SH-SY5Y (cell line): ENCODE results near the gene BRMS1L.

Experiments
- GATA2 ChIP-seq: IDR thresholded peaks from 2 replicates; pipeline ENCODE4 v1.6.1; 2011; ENCODE audit warnings: mild to moderate bottlenecking, low read depth, low read length
- GATA3 ChIP-seq: IDR thresholded peaks from 2 replicates; pipeline ENCODE4 v1.6.1; 2011; ENCODE audit warnings: low read depth, mild to moderate bottlenecking, low read length, moderate library complexity

BRMS1L gene

DNA sequence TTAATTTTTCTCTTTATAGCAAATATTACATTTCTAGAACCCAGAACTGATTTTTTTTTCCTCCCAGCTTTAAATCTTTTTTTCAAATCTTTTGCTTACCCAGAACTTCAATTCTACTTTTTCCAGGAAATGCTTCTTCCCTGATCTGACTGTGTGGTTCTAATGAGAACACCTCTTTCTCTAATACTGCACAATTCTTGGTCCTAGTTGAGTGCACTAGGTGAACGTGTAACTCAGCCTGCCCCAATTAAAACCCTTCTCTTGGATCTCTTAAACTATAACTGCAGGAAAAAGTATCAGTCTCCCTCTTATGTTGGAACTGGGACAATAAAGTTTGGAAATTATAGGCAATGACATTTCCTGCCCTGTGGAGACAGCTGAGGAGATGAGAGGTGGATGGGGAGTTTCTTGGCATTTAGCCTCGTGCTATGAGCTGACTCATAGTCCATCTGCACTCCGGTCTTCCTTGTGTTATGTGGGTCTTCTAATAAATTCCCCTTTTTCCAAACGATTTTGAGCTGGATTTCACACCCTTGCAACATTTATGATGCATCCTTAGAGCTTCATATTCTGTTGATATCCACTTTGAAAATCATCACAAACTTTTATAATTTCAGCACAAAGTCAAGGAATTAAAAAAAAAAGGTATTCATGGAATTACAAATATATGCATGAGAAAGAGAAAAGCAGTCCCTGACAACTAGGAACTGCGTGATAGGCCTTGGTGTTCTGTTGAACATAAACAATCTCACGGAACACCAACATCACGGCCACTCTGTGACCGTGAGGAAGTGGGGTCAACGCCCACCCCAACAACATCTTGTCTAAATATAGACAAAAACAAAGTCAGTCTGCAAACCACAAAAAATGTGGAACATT is 52.4 kb downstream of the BRMS1L start:
- no peak for TF ChIP-seq GATA3
- no peak for TF ChIP-seq GATA2

- TF ChIP-seq GATA3 (no peak), GATA2 (no peak)
Measured at GRCh38 chr14:35879151-35879648, 53.1 kb downstream of the BRMS1L start.

DNA sequence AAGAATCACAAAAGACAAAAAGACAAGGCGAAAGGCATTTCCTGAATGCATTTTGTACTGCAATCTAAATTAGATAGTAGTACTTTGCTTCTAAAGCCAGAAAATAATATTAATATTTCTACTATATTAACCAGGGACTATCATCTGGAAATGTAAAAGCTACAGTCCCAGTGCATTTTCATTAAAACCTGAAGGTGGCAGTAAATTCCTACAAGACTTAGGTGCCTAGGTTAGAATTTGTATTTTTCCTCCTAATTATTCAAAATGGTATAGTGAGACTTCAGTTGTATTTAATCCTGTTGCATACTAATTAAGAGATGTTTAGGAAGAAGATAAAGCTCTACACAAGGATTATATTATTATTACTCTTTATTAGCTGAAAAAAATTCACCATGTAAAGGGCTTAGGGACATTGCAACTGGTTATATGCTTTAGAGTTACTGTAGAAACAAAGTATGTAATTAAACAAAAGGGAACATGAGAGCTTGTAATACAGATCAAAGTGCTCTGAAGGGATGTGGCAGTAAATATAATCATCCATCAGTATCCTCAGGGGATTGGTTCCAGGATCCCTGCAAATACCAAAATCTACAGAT is 53.6 kb downstream of the BRMS1L start:
- TF ChIP-seq GATA3 (no peak), GATA2 (no peak)

GRCh38 chr14:35881280-35881679 is 55.1 kb downstream of the BRMS1L start:
- no peak for TF ChIP-seq GATA2
- TF ChIP-seq GATA3, result no peak

DNA sequence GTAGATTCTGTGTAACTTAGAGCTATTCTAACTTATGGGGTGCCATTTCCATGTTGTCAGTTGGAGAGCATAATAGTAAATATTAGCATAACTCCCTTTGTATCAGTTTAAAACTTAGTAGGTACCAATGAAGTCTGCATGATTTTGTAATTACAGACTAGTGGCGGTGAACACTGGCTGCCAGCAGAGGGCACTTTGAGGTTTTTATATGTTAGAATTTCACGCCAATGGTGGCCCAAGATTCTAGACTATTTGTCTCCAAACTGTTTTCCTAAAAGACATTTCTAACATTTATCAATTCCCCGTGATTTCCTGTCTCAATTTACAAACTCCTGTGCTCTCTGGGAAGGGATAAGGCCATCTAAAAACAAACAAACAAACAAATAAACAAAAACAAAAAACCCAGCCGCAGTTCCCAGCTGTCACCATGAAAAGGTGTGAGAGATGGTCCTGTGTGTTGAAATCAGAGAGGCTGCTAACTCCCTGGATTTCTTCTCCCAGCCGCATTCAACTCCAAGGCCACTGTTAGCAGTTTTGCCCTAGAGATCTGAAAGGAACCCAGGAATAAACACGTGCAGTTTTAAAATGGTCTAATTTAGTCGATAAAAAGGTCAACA is 57.6 kb downstream of the BRMS1L start:
- TF ChIP-seq GATA2 (no peak), GATA3 (no peak)

GRCh38 chr14:35890308-35890707 is 64.2 kb downstream of the BRMS1L start:
- no peak for TF ChIP-seq GATA2
- no peak for TF ChIP-seq GATA3

DNA sequence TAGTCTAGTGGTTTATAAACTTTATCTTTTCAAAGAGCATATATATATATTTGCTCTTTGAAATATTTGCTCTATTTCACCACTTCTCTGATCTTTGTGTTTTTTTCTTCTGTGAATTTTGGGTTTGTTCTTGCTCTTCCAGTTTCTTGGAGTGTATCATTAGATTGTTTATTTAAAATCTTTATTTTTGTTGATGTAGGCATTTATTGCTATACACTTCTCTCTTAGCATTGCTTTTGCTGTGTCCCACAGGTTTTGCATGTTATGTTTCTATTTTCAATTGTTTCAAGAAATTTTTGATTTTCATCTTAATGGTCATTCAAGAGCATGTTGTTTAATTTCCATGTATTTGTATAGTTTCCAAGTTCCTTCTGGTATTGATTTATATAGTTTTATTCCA is 69.1 kb downstream of the BRMS1L start:
- TF ChIP-seq GATA3 (no peak), GATA2 (no peak)

GRCh38 chr14:35897616-35898111 is 71.5 kb downstream of the BRMS1L start:
- no peak for TF ChIP-seq GATA2
- no peak for TF ChIP-seq GATA3

DNA sequence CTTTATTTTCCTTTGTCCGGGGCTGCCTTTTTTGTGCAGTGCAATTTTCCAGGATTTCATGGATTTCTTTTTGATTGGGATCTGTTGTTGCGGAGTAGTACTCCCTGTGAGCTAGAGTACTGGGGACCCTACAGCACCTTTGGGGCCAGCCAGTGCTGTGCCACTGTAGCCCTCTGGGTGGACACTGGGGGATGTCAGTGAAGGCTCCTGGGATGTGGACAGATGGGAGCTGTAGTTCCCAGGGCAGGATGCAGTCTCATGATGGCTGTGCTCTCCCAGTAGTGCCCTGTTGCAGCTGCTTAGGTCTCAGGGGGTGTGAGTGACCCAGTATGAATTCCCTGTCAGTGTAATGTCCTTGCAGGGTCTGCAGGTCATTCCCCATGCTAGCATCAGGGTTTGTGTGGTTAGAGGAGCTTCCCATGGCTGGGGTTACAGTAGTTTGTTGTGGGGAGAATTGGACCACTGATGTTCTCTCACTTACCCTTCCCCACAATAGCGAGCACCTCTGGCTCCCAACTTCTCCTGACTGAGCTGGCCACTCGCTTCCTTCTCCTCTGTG is 72.2 kb downstream of the BRMS1L start:
- TF ChIP-seq GATA3 (no peak), GATA2 (no peak)

- no peak for TF ChIP-seq GATA3
- TF ChIP-seq GATA2, result no peak
Measured at GRCh38 chr14:35900741-35901140, 74.6 kb downstream of the BRMS1L start.

- no peak for TF ChIP-seq GATA2
- TF ChIP-seq GATA3, result no peak
Measured at GRCh38 chr14:35909665-35910064, 83.5 kb downstream of the BRMS1L start.

GRCh38 chr14:35910191-35910590 is 84.1 kb downstream of the BRMS1L start:
- TF ChIP-seq GATA3 (no peak), GATA2 (no peak)

DNA sequence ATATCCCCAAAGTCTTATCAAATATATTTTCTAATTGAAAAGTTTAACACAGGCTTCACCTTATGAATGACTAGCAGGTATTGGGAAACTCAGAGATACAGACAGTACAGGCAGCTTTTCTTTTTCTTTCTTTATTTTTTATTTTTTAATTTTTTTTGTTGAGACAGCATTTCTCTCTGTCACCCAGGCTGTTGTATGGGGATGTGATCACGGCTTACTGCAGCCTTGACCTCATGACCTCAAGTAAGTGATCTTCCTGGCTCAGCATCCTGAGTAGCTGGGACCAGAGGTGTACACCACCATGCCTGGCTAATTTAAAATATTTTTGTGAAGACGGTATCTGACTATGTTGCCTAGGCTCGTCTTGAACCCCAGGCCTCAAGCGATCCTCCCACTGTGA is 85.0 kb downstream of the BRMS1L start:
- TF ChIP-seq GATA3, result no peak
- TF ChIP-seq GATA2, result no peak

DNA sequence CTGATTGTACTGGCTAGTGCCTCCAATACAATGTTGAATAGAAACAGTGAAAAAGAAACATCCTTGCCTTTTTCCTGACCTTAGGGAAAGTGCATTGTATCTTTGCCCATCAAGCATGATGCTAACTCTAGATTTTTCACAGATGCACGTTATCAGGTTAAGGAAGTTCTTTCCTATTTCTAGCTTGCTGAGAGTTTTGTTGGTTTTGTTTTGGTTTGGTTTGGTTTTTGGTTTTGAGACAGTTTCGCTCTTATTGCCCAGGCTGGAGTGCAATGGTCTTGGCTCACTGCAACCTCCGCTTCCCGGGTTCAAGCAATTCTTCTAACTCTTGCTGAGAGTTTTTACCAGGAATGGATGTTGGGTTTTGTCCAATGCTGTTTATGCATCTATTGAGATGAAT is 89.0 kb downstream of the BRMS1L start:
- TF ChIP-seq GATA3 (no peak), GATA2 (no peak)

DNA sequence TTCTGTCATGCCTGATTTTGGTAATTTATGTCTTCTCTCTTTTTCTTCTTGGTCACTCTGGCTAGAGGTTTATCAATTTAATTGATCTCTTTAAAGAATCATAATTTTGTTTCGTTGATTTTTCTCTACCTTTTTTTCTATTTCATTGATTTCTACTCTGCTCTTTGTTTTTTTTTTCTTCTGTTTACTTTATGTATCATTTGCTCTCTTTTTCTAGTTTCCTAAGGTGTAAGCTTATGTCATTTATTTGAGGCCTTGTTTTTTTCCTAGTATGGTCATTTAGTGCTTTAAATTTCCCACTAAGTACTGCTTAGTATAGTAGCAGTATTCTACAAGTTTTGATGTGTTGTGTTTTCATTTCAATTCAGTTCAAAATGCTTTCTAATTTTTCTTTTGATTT is 89.6 kb downstream of the BRMS1L start:
- TF ChIP-seq GATA3, result no peak
